ENCODE data around the gene PTPRE. TPM values are rescaled to one million over a fixed set of nuclear protein-coding genes. Genes with fewer than 3 reads are reported as not detected.

The PTPRE gene
- total RNA-seq, 1 experiment from 2014 or later: 0.70 TPM

GRCh38 chr10:127949831-127950230, 42.9 kb downstream of the PTPRE start:
- no peak overlapping the region for H3K18ac ChIP-seq (ENCODE audit: insufficient read length, low read depth, low read length)
- Mint-ChIP-seq H3K27me3 (ENCODE audit: low read depth) (peaks cover 2% of the 10 kb centered on the region; the same call in 1 of the 2 replicates), H3K27ac (no peak overlapping the region; a peak in 1 of 7 replicates), H3K36me3 (ENCODE audit: insufficient read depth in 1 of 3, low read depth in 3 of 3) (no peaks in the 10 kb centered on the region), H3K4me3 (no peak overlapping the region), H3K4me1 (peaks cover 2 to 3% of the 10 kb centered on the region in 2 experiments; a peak in 1 of 4 replicates), H3K9me3 (no peaks in the 10 kb centered on the region)
- H3T11ph ChIP-seq (ENCODE audit: low read length): no peak overlapping the region
- no peaks in the 10 kb centered on the region; the same call in 1 of the 2 replicates for H3K79me2 ChIP-seq (ENCODE audit: insufficient read depth, low read length)
- no peak overlapping the region for H3K4ac ChIP-seq (ENCODE audit: low read depth, low read length)
- no peaks in the 10 kb centered on the region for H3K23me2 ChIP-seq (ENCODE audit: insufficient read length, low read depth, low read length, poor library complexity, severe bottlenecking)
- H4K91ac ChIP-seq (ENCODE audit: insufficient read length, low read depth, low read length): no peak overlapping the region
- H3K14ac ChIP-seq (ENCODE audit: insufficient read depth, low read length): no peak overlapping the region
- H2AK5ac ChIP-seq (ENCODE audit: insufficient read length, low read length): no peak overlapping the region
- H2BK12ac ChIP-seq (ENCODE audit: insufficient read length, low read depth, low read length): no peak overlapping the region
- H3K27me3 ChIP-seq (ENCODE audit: insufficient read depth, low read length): no peaks in the 10 kb centered on the region
- DNase-seq: no peak
- no peaks in the 10 kb centered on the region for H4K20me1 ChIP-seq (ENCODE audit: control insufficient read depth, insufficient read depth, insufficient read length)
- H2BK5ac ChIP-seq (ENCODE audit: insufficient read length, low read length): no peak overlapping the region
- no peak overlapping the region for H3K9ac ChIP-seq (ENCODE audit: extremely low read depth, insufficient read length, low read length)
- no peak overlapping the region for H2BK20ac ChIP-seq (ENCODE audit: low read depth, low read length, poor library complexity, severe bottlenecking)
- no peak overlapping the region for H3K4me2 ChIP-seq (ENCODE audit: insufficient read depth, insufficient read length, low read length)
- H4K8ac ChIP-seq (replicated peaks; ENCODE audit: insufficient read length, low read depth, low read length): no peak overlapping the region
- WGBS (ENCODE audit: extremely low coverage, insufficient read length, low lambda C conversion rate): no CpG with 5 or more reads among the region's 3 CpGs
- H3K9me3 ChIP-seq (ENCODE audit: control insufficient read depth, low read depth, low read length): no peaks in the 10 kb centered on the region
- no peak overlapping the region for H2BK15ac ChIP-seq (ENCODE audit: low read depth, low read length)
- H3K23ac ChIP-seq (ENCODE audit: insufficient read length, low read depth, low read length): no peak overlapping the region
- H3K27ac ChIP-seq (ENCODE audit: insufficient read length, low read depth, low read length): no peak overlapping the region
- H2AFZ ChIP-seq (ENCODE audit: low read length): no peak overlapping the region
- H4K5ac ChIP-seq (ENCODE audit: insufficient read length, low read depth, low read length): no peak overlapping the region
- no peak for TF ChIP-seq CTCF (conservative IDR thresholded peaks at IDR 0.05)
- no peaks in the 10 kb centered on the region for H3K79me1 ChIP-seq (ENCODE audit: insufficient read depth, low read depth, low read length, poor library complexity, severe bottlenecking)
- H2BK120ac ChIP-seq (ENCODE audit: low read depth, low read length, poor library complexity, severe bottlenecking): no peak overlapping the region
- H3K56ac ChIP-seq (ENCODE audit: insufficient read length, low read depth, low read length): no peak overlapping the region
- H3K4me1 ChIP-seq (ENCODE audit: insufficient read depth, low read length): no peaks in the 10 kb centered on the region

All from H9 (cell line).